Astrocyte (in vitro differentiated cells and primary cell): ENCODE data around the gene LPO. TPM values are rescaled to one million over a fixed set of nuclear protein-coding genes. Genes with fewer than 3 reads are reported as not detected.

ENCODE experiments used
- DNase-seq: peaks from one replicate; pipeline ENCODE4 v3.0.0-alpha.2; 2010; ENCODE audit warnings: low read depth
- FAIRE-seq: peaks from 2 replicates; lab custom pipeline; 2011; peaks lifted over from hg19 to GRCh38; lab: Jason Lieb, UNC
- H2AFZ ChIP-seq: 2 replicates; pipeline ENCODE4 v1.6.0; 2012; ENCODE audit warnings: low read depth, low read length, inconsistent platforms
- H3K27ac ChIP-seq: 2 replicates; pipeline ENCODE4 v1.5.1; 2011; ENCODE audit warnings: low read depth, low read length, inconsistent platforms
- H3K27me3 ChIP-seq: 2 replicates; pipeline ENCODE4 v1.6.0; 2011; ENCODE audit warnings: low read length, inconsistent platforms; ENCODE audit not compliant: insufficient read depth
- H3K36me3 ChIP-seq: 2 replicates; pipeline ENCODE4 v1.5.1; 2011; ENCODE audit warnings: low read length, inconsistent platforms; ENCODE audit not compliant: insufficient read depth
- H3K4me1 ChIP-seq: 2 replicates; pipeline ENCODE4 v1.5.1; 2011; ENCODE audit warnings: low read length, inconsistent platforms; ENCODE audit not compliant: insufficient read depth
- H3K4me2 ChIP-seq: 2 replicates; pipeline ENCODE4 v1.6.0; 2012; ENCODE audit warnings: low read length, inconsistent platforms
- H3K4me3 ChIP-seq: 2 replicates; pipeline ENCODE4 v1.5.1; 2011; ENCODE audit warnings: low read depth, mild to moderate bottlenecking, low read length, inconsistent platforms; ENCODE audit not compliant: insufficient read depth
- H3K79me2 ChIP-seq: 2 replicates; pipeline ENCODE4 v1.6.0; 2012; ENCODE audit warnings: mild to moderate bottlenecking, low read length, inconsistent platforms; ENCODE audit not compliant: insufficient read depth
- H3K9ac ChIP-seq: 2 replicates; pipeline ENCODE4 v1.6.0; 2012; ENCODE audit warnings: mild to moderate bottlenecking, low read length, inconsistent platforms
- H3K9me3 ChIP-seq: 2 replicates; pipeline ENCODE4 v1.5.1; 2012; ENCODE audit warnings: low read depth, mild to moderate bottlenecking, low read length, inconsistent platforms; ENCODE audit not compliant: insufficient read depth
- H4K20me1 ChIP-seq: 2 replicates; pipeline ENCODE4 v1.6.0; 2012; ENCODE audit warnings: low read length, inconsistent platforms; ENCODE audit not compliant: insufficient read depth
- H3K27ac Mint-ChIP-seq: one replicate; pipeline ENCODE4 v1.8.0; 2021; ENCODE audit warnings: mild to moderate bottlenecking, mixed read lengths; ENCODE audit not compliant: unreplicated experiment
- H3K27me3 Mint-ChIP-seq: one replicate; pipeline ENCODE4 v1.8.0; 2021; ENCODE audit warnings: low read depth, mixed read lengths; ENCODE audit not compliant: unreplicated experiment
- H3K36me3 Mint-ChIP-seq: one replicate; pipeline ENCODE4 v1.8.0; 2021; ENCODE audit warnings: low read depth, mixed read lengths; ENCODE audit not compliant: unreplicated experiment
- H3K4me1 Mint-ChIP-seq: one replicate; pipeline ENCODE4 v1.8.0; 2021; ENCODE audit warnings: low read depth, mixed read lengths; ENCODE audit not compliant: unreplicated experiment
- H3K4me3 Mint-ChIP-seq: one replicate; pipeline ENCODE4 v1.8.0; 2021; ENCODE audit warnings: mild to moderate bottlenecking, moderate library complexity, mixed read lengths; ENCODE audit not compliant: unreplicated experiment
- H3K9me3 Mint-ChIP-seq: one replicate; pipeline ENCODE4 v1.8.0; 2021; ENCODE audit warnings: mild to moderate bottlenecking, mixed read lengths; ENCODE audit not compliant: unreplicated experiment
- EZH2 ChIP-seq: IDR thresholded peaks from 2 replicates; pipeline ENCODE4 v1.6.1; 2012; ENCODE audit warnings: mild to moderate bottlenecking, low read length, inconsistent platforms; ENCODE audit not compliant: insufficient read depth
- total RNA-seq: library from RNA; stranded (reverse); gene quantifications from 2 replicates; pipeline ENCODE4 v1.2.1, GENCODE V29; 2021
- TF ChIP-seq, protein P1 (sequence below): IDR thresholded peaks from 2 replicates; pipeline ENCODE4 v1.5.1; 2011; ENCODE audit warnings: low read depth, mild to moderate bottlenecking, inconsistent platforms, low read length, moderate library complexity; ENCODE audit not compliant: insufficient read depth

Gene LPO
- total RNA-seq, 1 donor from 2014 or later = not detected

DNA sequence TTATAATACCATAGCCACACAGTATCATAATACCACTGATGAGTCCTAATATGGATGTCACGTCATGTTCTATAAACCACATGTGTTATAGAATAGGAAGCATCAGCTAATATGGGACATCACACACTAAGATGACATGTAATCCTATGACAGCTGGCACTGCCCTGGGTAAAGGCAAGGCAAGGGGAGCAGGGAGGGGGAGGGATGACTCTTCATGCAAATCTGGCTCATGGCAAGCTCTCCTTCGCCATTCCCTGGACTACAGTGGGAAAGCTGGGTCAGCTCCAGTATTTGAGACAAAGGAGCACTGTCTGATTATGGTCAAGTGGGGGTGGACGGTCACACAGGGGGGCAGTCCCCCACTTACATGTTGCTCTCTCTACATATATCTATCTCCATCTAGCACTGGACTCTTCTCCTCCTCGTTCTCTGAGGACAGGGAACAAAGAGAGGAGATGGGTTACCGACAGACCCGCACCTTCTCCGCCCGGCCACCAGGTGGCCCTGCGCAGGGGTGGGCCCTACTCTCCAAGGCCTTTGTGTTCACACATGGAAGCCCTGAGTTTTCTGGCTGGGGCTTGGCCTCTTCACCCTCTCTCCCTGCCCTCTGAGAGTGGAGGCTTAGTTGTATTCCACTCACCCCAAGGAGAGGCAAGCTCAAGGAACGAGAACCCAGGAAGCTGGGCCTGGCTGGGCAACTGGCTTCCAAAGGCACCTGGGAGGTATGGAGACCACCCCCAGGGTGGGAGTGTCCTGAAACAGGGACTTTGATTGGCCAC, 65.8 kb downstream of the LPO start:
- no peak overlapping the region for H3K9ac ChIP-seq
- no peak overlapping the region for H3K4me2 ChIP-seq
- H2AFZ ChIP-seq = no peak overlapping the region
- H3K36me3 Mint-ChIP-seq = no peaks in the 10 kb centered on the region
- peaks cover 5% of the 10 kb centered on the region for H3K27me3 ChIP-seq
- H4K20me1 ChIP-seq = no peaks in the 10 kb centered on the region
- H3K27me3 Mint-ChIP-seq = peaks cover 23% of the 10 kb centered on the region
- DNase-seq (no peak), FAIRE-seq (no peak)
- H3K4me1 Mint-ChIP-seq = no peaks in the 10 kb centered on the region
- no peaks in the 10 kb centered on the region for H3K36me3 ChIP-seq
- no peak overlapping the region for H3K27ac ChIP-seq
- no peak overlapping the region for H3K27ac Mint-ChIP-seq
- H3K4me1 ChIP-seq = no peaks in the 10 kb centered on the region
- no peaks in the 10 kb centered on the region for H3K79me2 ChIP-seq
- H3K9me3 ChIP-seq = no peaks in the 10 kb centered on the region
- H3K9me3 Mint-ChIP-seq = no peaks in the 10 kb centered on the region
- H3K4me3 Mint-ChIP-seq = no peak overlapping the region
- no peak for TF ChIP-seq EZH2
- TF ChIP-seq, protein P1, sequence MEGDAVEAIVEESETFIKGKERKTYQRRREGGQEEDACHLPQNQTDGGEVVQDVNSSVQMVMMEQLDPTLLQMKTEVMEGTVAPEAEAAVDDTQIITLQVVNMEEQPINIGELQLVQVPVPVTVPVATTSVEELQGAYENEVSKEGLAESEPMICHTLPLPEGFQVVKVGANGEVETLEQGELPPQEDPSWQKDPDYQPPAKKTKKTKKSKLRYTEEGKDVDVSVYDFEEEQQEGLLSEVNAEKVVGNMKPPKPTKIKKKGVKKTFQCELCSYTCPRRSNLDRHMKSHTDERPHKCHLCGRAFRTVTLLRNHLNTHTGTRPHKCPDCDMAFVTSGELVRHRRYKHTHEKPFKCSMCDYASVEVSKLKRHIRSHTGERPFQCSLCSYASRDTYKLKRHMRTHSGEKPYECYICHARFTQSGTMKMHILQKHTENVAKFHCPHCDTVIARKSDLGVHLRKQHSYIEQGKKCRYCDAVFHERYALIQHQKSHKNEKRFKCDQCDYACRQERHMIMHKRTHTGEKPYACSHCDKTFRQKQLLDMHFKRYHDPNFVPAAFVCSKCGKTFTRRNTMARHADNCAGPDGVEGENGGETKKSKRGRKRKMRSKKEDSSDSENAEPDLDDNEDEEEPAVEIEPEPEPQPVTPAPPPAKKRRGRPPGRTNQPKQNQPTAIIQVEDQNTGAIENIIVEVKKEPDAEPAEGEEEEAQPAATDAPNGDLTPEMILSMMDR = peak; percentile 58
- H3K4me3 ChIP-seq = no peak overlapping the region

DNA sequence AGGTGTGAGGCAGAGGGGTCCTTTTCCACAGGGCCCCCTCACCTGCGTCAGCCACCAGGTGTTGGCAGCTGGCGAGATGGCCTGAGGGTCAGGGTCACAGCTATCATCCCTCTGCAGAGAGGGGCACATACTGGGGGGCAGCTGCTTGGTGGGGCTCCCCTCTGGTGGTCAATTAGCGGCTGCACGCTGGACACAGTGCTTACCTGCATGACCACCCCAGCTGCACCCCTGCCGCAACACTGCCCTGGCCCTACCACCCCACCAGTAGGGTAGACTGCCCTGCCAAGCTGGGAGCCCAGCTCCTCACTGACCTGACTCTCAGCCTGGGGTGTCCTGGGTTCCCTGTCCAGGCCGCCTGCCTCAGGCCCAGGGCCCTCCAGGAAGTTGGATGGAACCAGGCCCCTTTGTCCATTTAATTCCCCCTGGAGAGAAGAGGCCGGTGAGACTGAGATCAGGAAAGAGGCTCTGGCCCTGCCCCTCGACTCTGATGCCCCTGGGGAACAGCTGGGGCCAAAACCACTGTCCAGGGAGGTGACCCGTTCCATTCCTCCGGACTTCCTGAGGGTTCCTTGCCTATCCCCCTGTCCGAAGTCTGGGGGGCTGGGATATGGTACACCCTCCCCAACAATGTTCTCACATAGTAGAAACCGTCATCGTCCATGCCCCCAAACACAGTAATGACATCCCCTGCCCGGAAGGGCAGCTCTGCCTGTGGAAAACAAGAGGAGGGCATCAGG, 66.5 kb downstream of the LPO start:
- H3K4me1 Mint-ChIP-seq = no peaks in the 10 kb centered on the region
- no peaks in the 10 kb centered on the region for H4K20me1 ChIP-seq
- no peaks in the 10 kb centered on the region for H3K36me3 Mint-ChIP-seq
- peaks cover 5% of the 10 kb centered on the region for H3K27me3 ChIP-seq
- H3K27ac ChIP-seq = no peak overlapping the region
- H3K9me3 ChIP-seq = no peaks in the 10 kb centered on the region
- no peak overlapping the region for H3K27ac Mint-ChIP-seq
- H2AFZ ChIP-seq = no peak overlapping the region
- no peaks in the 10 kb centered on the region for H3K4me1 ChIP-seq
- H3K27me3 Mint-ChIP-seq = peaks cover 29% of the 10 kb centered on the region
- no peak overlapping the region for H3K4me3 ChIP-seq
- no peaks in the 10 kb centered on the region for H3K36me3 ChIP-seq
- no peak overlapping the region for H3K4me3 Mint-ChIP-seq
- no peak overlapping the region for H3K4me2 ChIP-seq
- H3K9ac ChIP-seq = no peak overlapping the region
- no peaks in the 10 kb centered on the region for H3K79me2 ChIP-seq
- DNase-seq = no peak
- no peak for FAIRE-seq
- TF ChIP-seq, protein P1 = no peak
- no peak for TF ChIP-seq EZH2
- H3K9me3 Mint-ChIP-seq = no peaks in the 10 kb centered on the region

DNA sequence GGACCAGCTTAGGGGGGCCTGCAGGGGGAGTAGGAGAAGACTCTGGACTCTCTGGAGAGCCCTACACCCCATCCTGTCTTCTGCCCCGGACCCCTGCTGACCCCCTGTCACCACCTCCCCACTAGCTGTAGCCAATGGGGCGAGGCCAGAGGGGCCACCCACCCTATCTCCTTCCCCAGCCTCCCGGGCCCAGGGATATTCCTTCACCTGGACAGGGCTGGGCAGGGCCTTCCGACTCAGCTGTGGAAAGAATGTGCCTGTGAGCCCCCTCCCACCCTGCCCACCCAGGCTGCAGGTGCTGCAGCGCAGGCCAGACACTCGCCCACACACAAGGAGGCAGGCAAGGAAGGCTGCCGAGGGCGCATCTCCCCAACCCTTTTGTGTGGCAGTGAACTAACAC, 67.2 kb downstream of the LPO start:
- H3K36me3 Mint-ChIP-seq = no peaks in the 10 kb centered on the region
- H3K27ac Mint-ChIP-seq = no peak overlapping the region
- peaks cover 31% of the 10 kb centered on the region for H3K27me3 Mint-ChIP-seq
- FAIRE-seq (no peak), DNase-seq (no peak)
- Histone ChIP-seq H2AFZ (no peak overlapping the region), H3K9me3 (no peaks in the 10 kb centered on the region), H3K9ac (no peak overlapping the region), H3K4me2 (no peak overlapping the region), H3K4me1 (no peaks in the 10 kb centered on the region), H3K27me3 (peaks cover 3% of the 10 kb centered on the region), H4K20me1 (no peaks in the 10 kb centered on the region), H3K4me3 (no peak overlapping the region), H3K36me3 (no peaks in the 10 kb centered on the region), H3K27ac (no peak overlapping the region), H3K79me2 (no peaks in the 10 kb centered on the region)
- TF ChIP-seq EZH2 = no peak
- TF ChIP-seq, protein P1 = no peak
- no peak overlapping the region for H3K4me3 Mint-ChIP-seq
- H3K9me3 Mint-ChIP-seq = no peaks in the 10 kb centered on the region
- no peaks in the 10 kb centered on the region for H3K4me1 Mint-ChIP-seq
